ENCODE measurements around the gene MYLK. TPM values are rescaled to one million over a fixed set of nuclear protein-coding genes. Genes with fewer than 3 reads are reported as not detected.

MYLK gene
- total and polyA plus RNA-seq, 2 experiments from 2014 or later: 13.1 to 27.1 TPM

GRCh38 chr3:123914829-123915228, 30.7 kb upstream of the MYLK start:
- TF ChIP-seq, protein P1, sequence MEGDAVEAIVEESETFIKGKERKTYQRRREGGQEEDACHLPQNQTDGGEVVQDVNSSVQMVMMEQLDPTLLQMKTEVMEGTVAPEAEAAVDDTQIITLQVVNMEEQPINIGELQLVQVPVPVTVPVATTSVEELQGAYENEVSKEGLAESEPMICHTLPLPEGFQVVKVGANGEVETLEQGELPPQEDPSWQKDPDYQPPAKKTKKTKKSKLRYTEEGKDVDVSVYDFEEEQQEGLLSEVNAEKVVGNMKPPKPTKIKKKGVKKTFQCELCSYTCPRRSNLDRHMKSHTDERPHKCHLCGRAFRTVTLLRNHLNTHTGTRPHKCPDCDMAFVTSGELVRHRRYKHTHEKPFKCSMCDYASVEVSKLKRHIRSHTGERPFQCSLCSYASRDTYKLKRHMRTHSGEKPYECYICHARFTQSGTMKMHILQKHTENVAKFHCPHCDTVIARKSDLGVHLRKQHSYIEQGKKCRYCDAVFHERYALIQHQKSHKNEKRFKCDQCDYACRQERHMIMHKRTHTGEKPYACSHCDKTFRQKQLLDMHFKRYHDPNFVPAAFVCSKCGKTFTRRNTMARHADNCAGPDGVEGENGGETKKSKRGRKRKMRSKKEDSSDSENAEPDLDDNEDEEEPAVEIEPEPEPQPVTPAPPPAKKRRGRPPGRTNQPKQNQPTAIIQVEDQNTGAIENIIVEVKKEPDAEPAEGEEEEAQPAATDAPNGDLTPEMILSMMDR (IDR thresholded peaks at IDR 0.05; ENCODE audit: poor library complexity): no peak
- TF ChIP-seq EZH2phosphoT487 (IDR thresholded peaks at IDR 0.05; ENCODE audit: low read depth, severe bottlenecking, unreplicated experiment) (no peak), EZH2 (IDR thresholded peaks at IDR 0.05; ENCODE audit: borderline replicate concordance) (no peak)
- Histone ChIP-seq H3K9me2 (replicated peaks; ENCODE audit: insufficient read depth) (no peaks in the 10 kb centered on the region), H3K4me3 (no peak overlapping the region), H3K79me2 (no peaks in the 10 kb centered on the region), H3K4me1 (ENCODE audit: insufficient read depth) (no peaks in the 10 kb centered on the region), H3K27ac (no peak overlapping the region), H2AFZ (no peak overlapping the region), H3K9me3 (ENCODE audit: low read depth) (no peaks in the 10 kb centered on the region), H4K20me1 (ENCODE audit: insufficient read depth, poor library complexity, severe bottlenecking) (no peaks in the 10 kb centered on the region), H3K27me3 (no peaks in the 10 kb centered on the region), H3K4me2 (no peak overlapping the region), H3K36me3 (replicated peaks; ENCODE audit: insufficient read depth, low read depth) (no peaks in the 10 kb centered on the region)
- WGBS (ENCODE audit: low lambda C conversion rate, missing lambda C conversion rate): 79% methylated on average over 5 of the region's 5 CpGs
- no peak for DNase-seq (ENCODE audit: low spot score)

GRCh38 chr3:123909785-123910184, 25.7 kb upstream of the MYLK start:
- H3K79me2 ChIP-seq: no peaks in the 10 kb centered on the region
- H3K4me2 ChIP-seq: no peak overlapping the region
- no peaks in the 10 kb centered on the region for H4K20me1 ChIP-seq (ENCODE audit: insufficient read depth, poor library complexity, severe bottlenecking)
- no peak overlapping the region for H3K4me3 ChIP-seq
- DNase-seq (ENCODE audit: low spot score): no peak
- H3K9me3 ChIP-seq (ENCODE audit: low read depth): no peaks in the 10 kb centered on the region
- H2AFZ ChIP-seq: no peak overlapping the region
- no peaks in the 10 kb centered on the region for H3K4me1 ChIP-seq (ENCODE audit: insufficient read depth)
- no peaks in the 10 kb centered on the region for H3K27me3 ChIP-seq
- H3K9me2 ChIP-seq (replicated peaks; ENCODE audit: insufficient read depth): no peaks in the 10 kb centered on the region
- no peak for TF ChIP-seq EZH2phosphoT487 (IDR thresholded peaks at IDR 0.05; ENCODE audit: low read depth, severe bottlenecking, unreplicated experiment)
- TF ChIP-seq EZH2 (IDR thresholded peaks at IDR 0.05; ENCODE audit: borderline replicate concordance): no peak
- no peaks in the 10 kb centered on the region for H3K36me3 ChIP-seq (replicated peaks; ENCODE audit: insufficient read depth, low read depth)
- WGBS (ENCODE audit: low lambda C conversion rate, missing lambda C conversion rate): 98% methylated on average over 2 of the region's 2 CpGs
- no peak overlapping the region for H3K27ac ChIP-seq

GRCh38 chr3:123907720-123908119, 23.6 kb upstream of the MYLK start:
- H3K4me1 ChIP-seq (ENCODE audit: insufficient read depth): no peaks in the 10 kb centered on the region
- no peaks in the 10 kb centered on the region for H3K27me3 ChIP-seq
- TF ChIP-seq EZH2phosphoT487 (IDR thresholded peaks at IDR 0.05; ENCODE audit: low read depth, severe bottlenecking, unreplicated experiment) (no peak), EZH2 (IDR thresholded peaks at IDR 0.05; ENCODE audit: borderline replicate concordance) (no peak)
- TF ChIP-seq, protein P1 (IDR thresholded peaks at IDR 0.05; ENCODE audit: poor library complexity): no peak
- no peak overlapping the region for H3K27ac ChIP-seq
- no peak overlapping the region for H3K4me2 ChIP-seq
- no peaks in the 10 kb centered on the region for H4K20me1 ChIP-seq (ENCODE audit: insufficient read depth, poor library complexity, severe bottlenecking)
- WGBS (ENCODE audit: low lambda C conversion rate, missing lambda C conversion rate): 76% methylated on average over 2 of the region's 2 CpGs
- no peak overlapping the region for H3K4me3 ChIP-seq
- H3K9me3 ChIP-seq (ENCODE audit: low read depth): no peaks in the 10 kb centered on the region
- DNase-seq (ENCODE audit: low spot score): no peak
- no peaks in the 10 kb centered on the region for H3K36me3 ChIP-seq (replicated peaks; ENCODE audit: insufficient read depth, low read depth)
- no peak overlapping the region for H2AFZ ChIP-seq
- no peaks in the 10 kb centered on the region for H3K9me2 ChIP-seq (replicated peaks; ENCODE audit: insufficient read depth)
- no peaks in the 10 kb centered on the region for H3K79me2 ChIP-seq

GRCh38 chr3:123899300-123899865, 15.3 kb upstream of the MYLK start:
- no peak for TF ChIP-seq EZH2 (IDR thresholded peaks at IDR 0.05; ENCODE audit: borderline replicate concordance)
- TF ChIP-seq, protein P1 (IDR thresholded peaks at IDR 0.05; ENCODE audit: poor library complexity): no peak
- no peak for TF ChIP-seq EZH2phosphoT487 (IDR thresholded peaks at IDR 0.05; ENCODE audit: low read depth, severe bottlenecking, unreplicated experiment)
- H3K9me2 ChIP-seq (replicated peaks; ENCODE audit: insufficient read depth): no peaks in the 10 kb centered on the region
- no peak overlapping the region for H3K4me2 ChIP-seq
- H3K27ac ChIP-seq: no peak overlapping the region
- no peaks in the 10 kb centered on the region for H3K9me3 ChIP-seq (ENCODE audit: low read depth)
- WGBS (ENCODE audit: low lambda C conversion rate, missing lambda C conversion rate): 78% methylated on average over 5 of the region's 5 CpGs
- DNase-seq (ENCODE audit: low spot score): no peak
- H2AFZ ChIP-seq: no peak overlapping the region
- no peaks in the 10 kb centered on the region for H3K4me1 ChIP-seq (ENCODE audit: insufficient read depth)
- H3K27me3 ChIP-seq: no peaks in the 10 kb centered on the region
- H3K4me3 ChIP-seq: no peak overlapping the region
- H3K36me3 ChIP-seq (replicated peaks; ENCODE audit: insufficient read depth, low read depth): no peaks in the 10 kb centered on the region
- no peaks in the 10 kb centered on the region for H3K79me2 ChIP-seq
- no peaks in the 10 kb centered on the region for H4K20me1 ChIP-seq (ENCODE audit: insufficient read depth, poor library complexity, severe bottlenecking)
